BE2C (cell line): ENCODE results near the gene WWP2.
"Not testable (repeated sequence)": the region's sequence is repeated elsewhere in the genome, so short reads cannot be mapped to it uniquely, and the experiment has no call there.

ENCODE experiments used
- DNase-seq: peaks from one replicate; pipeline ENCODE4 v3.0.0-alpha.2; 2020
- H3K27me3 ChIP-seq: fragments of 250-450 bp; sonication (Bioruptor Pico); 2 replicates; pipeline ENCODE4 v1.5.1; 2020; ENCODE audit warnings: mild to moderate bottlenecking
- H3K36me3 ChIP-seq: fragments of 250-450 bp; sonication (Bioruptor Pico); 2 replicates; pipeline ENCODE4 v1.5.1; 2020; ENCODE audit warnings: mild to moderate bottlenecking
- H3K4me1 ChIP-seq: fragments of 250-450 bp; sonication (Bioruptor Pico); 2 replicates; pipeline ENCODE4 v1.5.1; 2020
- H3K4me3 ChIP-seq: 2 replicates; pipeline ENCODE4 v1.5.1; 2011; ENCODE audit warnings: low read depth, low read length
- H3K9me3 ChIP-seq: fragments of 250-450 bp; sonication (Bioruptor Pico); 2 replicates; pipeline ENCODE4 v1.5.1; 2020
- TF ChIP-seq, protein P1 (sequence below): IDR thresholded peaks from 2 replicates; pipeline ENCODE4 v1.5.1; 2012; ENCODE audit warnings: mild to moderate bottlenecking, low read depth, low read length

The WWP2 gene

GRCh38 chr16:69847643-69848042, 85.5 kb downstream of the WWP2 start:
- H3K9me3 ChIP-seq, result no peaks in the 10 kb centered on the region
- no peaks in the 10 kb centered on the region for H3K27me3 ChIP-seq
- no peaks in the 10 kb centered on the region for H3K36me3 ChIP-seq
- H3K4me1 ChIP-seq, result no peaks in the 10 kb centered on the region
- DNase-seq, result no peak
- TF ChIP-seq, protein P1, sequence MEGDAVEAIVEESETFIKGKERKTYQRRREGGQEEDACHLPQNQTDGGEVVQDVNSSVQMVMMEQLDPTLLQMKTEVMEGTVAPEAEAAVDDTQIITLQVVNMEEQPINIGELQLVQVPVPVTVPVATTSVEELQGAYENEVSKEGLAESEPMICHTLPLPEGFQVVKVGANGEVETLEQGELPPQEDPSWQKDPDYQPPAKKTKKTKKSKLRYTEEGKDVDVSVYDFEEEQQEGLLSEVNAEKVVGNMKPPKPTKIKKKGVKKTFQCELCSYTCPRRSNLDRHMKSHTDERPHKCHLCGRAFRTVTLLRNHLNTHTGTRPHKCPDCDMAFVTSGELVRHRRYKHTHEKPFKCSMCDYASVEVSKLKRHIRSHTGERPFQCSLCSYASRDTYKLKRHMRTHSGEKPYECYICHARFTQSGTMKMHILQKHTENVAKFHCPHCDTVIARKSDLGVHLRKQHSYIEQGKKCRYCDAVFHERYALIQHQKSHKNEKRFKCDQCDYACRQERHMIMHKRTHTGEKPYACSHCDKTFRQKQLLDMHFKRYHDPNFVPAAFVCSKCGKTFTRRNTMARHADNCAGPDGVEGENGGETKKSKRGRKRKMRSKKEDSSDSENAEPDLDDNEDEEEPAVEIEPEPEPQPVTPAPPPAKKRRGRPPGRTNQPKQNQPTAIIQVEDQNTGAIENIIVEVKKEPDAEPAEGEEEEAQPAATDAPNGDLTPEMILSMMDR, result no peak
- H3K4me3 ChIP-seq, result no peak overlapping the region

DNA sequence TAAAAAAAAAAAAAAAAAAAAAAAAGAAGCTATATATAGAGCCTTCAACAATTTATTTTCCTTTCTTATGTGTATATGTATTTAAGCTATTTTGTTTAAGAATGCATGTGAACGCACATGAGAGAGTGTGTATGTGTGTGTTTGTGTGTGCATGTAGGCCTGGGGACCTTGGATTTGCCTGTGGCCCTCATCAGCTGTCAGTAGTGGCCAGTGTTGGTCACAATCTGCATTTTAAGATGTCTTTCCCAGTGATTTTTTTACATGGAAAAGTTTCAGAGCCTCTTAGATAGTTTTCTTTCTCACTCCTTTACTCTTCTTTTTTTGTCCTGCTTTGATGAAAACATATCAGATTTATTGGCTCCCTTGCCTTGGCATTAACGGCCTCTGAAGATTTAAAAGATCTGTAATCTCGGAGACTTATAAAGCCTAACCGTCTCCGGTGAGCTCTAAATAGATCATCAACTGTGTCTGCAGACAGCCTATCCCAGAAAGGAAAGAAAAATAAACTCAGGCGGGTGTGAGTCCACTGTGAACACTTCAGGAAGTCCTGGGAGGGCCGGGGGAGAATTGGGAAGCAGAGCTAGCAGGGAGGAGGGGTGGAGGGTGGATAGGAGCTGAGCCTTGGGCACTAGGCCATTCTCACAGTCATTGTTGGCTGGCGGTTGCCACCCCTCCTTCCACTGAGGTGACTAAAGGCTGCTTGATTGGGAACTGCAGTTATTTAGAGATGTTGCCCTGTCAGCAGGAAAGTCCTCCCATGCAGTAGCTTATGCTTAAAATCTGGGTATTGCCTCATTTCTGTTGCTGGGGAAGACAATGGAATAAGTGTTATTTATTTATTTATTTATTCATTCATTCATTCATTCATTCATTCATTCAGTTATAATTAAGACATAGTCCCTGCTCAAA, 86.8 kb downstream of the WWP2 start:
- no peaks in the 10 kb centered on the region for H3K9me3 ChIP-seq
- no peak overlapping the region for H3K4me3 ChIP-seq
- DNase-seq, result no peak
- TF ChIP-seq, protein P1, result no peak
- no peaks in the 10 kb centered on the region for H3K4me1 ChIP-seq
- H3K27me3 ChIP-seq, result no peaks in the 10 kb centered on the region
- no peaks in the 10 kb centered on the region for H3K36me3 ChIP-seq

DNA sequence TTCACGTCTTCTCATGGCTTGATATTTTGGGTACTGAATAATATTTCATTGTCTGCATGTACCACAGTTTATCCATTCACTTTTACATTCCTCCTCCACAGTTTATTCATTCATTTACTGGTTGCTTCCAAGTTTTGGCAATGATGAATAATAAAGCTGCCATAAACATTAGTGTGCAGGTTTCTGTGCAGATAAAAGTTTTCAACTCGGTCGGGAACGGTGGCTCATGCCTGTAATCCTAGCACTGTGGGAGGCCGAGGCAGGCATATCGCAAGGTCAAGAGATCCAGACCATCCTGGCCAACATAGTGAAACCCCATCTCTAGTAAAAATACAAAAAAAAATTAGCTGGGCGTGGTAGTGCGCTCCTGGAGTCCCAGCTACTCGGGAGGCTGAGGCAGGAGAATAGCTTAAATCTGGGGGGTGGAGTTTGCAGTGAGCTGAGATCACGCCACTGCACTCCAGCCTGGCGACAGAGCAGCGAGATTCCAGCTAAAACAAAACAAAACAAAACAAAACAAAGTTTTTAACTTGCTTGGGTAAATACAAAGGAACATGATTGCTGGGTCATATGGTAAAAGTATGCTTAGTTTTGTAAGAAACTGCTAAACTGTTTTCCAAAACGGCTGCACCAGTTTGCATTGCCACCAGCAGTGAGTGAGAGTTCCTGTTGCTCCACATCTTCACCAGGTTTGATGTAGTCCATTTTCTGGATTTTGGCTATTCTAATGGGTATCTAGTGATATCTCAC, 89.5 kb downstream of the WWP2 start:
- Histone ChIP-seq H3K4me3 (no peak overlapping the region), H3K36me3 (no peaks in the 10 kb centered on the region), H3K9me3 (no peaks in the 10 kb centered on the region), H3K4me1 (no peaks in the 10 kb centered on the region), H3K27me3 (no peaks in the 10 kb centered on the region)
- no peak for DNase-seq
- TF ChIP-seq, protein P1, result no peak

DNA sequence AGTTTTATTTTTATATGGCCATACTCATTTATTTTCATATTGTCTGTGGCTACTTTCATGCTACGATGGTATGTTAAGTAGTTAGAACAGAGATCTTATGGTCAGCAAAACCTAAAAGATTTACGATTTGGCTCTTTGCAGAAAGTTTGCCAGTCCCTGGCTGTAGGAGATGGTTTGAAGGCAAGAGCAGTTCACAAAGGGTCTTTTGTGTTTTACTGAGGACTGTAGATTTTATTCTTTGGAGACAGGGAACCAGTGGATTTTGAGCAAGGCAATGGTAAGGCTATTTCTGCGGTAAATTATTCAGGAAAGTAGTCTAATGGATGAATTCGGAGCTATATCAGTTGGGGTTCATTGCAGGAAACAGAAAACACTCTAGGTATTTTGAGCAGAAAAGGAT, 90.7 kb downstream of the WWP2 start:
- TF ChIP-seq, protein P1, result no peak
- no peaks in the 10 kb centered on the region for H3K27me3 ChIP-seq
- no peaks in the 10 kb centered on the region for H3K4me1 ChIP-seq
- no peaks in the 10 kb centered on the region for H3K9me3 ChIP-seq
- H3K36me3 ChIP-seq, result no peaks in the 10 kb centered on the region
- no peak for DNase-seq
- no peak overlapping the region for H3K4me3 ChIP-seq

- no peak for DNase-seq
- Histone ChIP-seq H3K9me3 (no peaks in the 10 kb centered on the region), H3K4me1 (no peaks in the 10 kb centered on the region), H3K4me3 (no peak overlapping the region), H3K27me3 (no peaks in the 10 kb centered on the region), H3K36me3 (no peaks in the 10 kb centered on the region)
- TF ChIP-seq, protein P1, result no peak
Measured at GRCh38 chr16:69853481-69853880, 91.3 kb downstream of the WWP2 start.

- not testable (repeated sequence) for DNase-seq, H3K4me1 ChIP-seq, H3K36me3 ChIP-seq, H3K4me3 ChIP-seq, H3K27me3 ChIP-seq, H3K9me3 ChIP-seq
Measured at GRCh38 chr16:69854776-69855175, 92.6 kb downstream of the WWP2 start.
